IPS-18a (cell line): ENCODE data around the gene EPHA3.

ENCODE experiments used
- H3K27ac ChIP-seq: one replicate; pipeline ENCODE4 v1.5.1; 2013; ENCODE audit warnings: low read length
- H3K27me3 ChIP-seq: one replicate; pipeline ENCODE4 v1.6.1; 2013; ENCODE audit warnings: mild to moderate bottlenecking, low read length; ENCODE audit not compliant: control insufficient read depth, insufficient read depth
- H3K36me3 ChIP-seq: one replicate; pipeline ENCODE4 v1.6.1; 2013; ENCODE audit warnings: low read depth, low read length; ENCODE audit not compliant: control insufficient read depth
- H3K4me1 ChIP-seq: one replicate; pipeline ENCODE4 v1.6.1; 2013; ENCODE audit warnings: low read depth, low read length; ENCODE audit not compliant: control insufficient read depth
- H3K4me3 ChIP-seq: one replicate; pipeline ENCODE4 v1.5.1; 2013; ENCODE audit warnings: low read length
- H3K9ac ChIP-seq: one replicate; pipeline ENCODE4 v1.6.1; 2013; ENCODE audit warnings: mild to moderate bottlenecking, low read length, moderate library complexity
- H3K9me3 ChIP-seq: one replicate; pipeline ENCODE4 v1.6.1; 2013; ENCODE audit warnings: low read depth, low read length; ENCODE audit not compliant: control insufficient read depth

EPHA3 gene

DNA sequence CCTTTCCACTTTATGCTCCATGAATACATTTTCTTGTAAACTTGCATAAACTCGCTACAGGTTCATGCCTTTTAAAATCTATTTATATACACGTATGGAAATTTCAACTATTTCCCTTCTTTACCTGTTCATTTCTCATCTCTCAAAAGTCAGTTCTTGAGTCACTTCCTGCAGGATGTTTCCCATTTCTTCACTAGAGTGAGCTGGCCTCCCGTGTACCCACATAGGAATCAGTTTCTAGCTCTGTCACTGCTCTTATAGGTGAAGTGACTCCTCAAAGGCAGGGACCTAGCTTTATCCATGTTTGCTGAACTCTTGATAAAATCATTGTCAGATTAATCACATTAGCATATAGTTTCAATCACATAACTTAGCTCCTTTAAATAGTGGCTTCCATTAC lies 259.7 kb downstream of the EPHA3 start:
- Histone ChIP-seq H3K4me3 (no peak overlapping the region), H3K36me3 (no peaks in the 10 kb centered on the region), H3K9ac (no peak overlapping the region), H3K27me3 (no peaks in the 10 kb centered on the region), H3K9me3 (no peaks in the 10 kb centered on the region), H3K4me1 (no peaks in the 10 kb centered on the region), H3K27ac (no peak overlapping the region)

DNA sequence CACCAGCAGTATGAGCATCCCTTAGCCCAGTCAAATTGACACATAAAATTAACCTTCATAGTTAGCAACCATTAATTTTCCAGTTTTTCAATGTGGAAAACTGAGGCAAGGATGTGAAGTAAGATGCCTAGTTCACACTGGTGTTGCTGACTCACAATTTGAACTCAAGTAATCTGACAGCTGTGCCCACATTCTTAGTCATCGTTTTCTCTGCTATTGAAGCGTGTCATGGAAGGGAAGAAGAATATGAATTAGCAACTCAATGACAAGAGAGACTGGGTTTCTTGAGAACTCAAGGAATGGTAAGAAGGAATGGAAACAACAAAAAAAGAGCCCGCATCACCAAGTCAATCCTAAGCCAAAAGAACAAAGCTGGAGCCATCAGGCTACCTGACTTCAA lies 261.4 kb downstream of the EPHA3 start:
- Histone ChIP-seq H3K4me3 (no peak overlapping the region), H3K9ac (no peak overlapping the region), H3K27ac (no peak overlapping the region), H3K4me1 (peaks cover 7% of the 10 kb centered on the region), H3K27me3 (no peaks in the 10 kb centered on the region), H3K9me3 (no peaks in the 10 kb centered on the region), H3K36me3 (no peaks in the 10 kb centered on the region)

DNA sequence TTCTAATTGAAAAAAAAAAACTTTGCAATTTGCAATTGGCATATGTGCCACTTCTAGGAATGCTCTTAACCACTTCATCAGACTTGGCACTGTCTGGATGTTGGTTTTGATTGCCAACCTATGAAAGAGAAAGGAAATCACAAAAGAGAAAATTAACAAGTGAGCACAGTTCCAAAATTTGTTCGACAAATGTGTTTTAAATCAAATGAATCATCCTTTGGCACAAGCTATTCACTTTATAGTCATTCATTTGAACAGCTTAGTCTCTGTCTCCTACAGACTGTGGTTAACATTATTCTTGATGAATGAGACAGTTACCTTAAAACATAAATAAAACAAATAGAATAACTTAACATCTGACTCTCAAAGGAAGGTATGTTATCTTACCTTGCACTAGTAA lies 265.0 kb downstream of the EPHA3 start:
- Histone ChIP-seq H3K27me3 (no peaks in the 10 kb centered on the region), H3K27ac (no peak overlapping the region), H3K4me1 (peaks cover 15% of the 10 kb centered on the region), H3K4me3 (no peak overlapping the region), H3K9me3 (no peaks in the 10 kb centered on the region), H3K36me3 (no peaks in the 10 kb centered on the region), H3K9ac (no peak overlapping the region)

DNA sequence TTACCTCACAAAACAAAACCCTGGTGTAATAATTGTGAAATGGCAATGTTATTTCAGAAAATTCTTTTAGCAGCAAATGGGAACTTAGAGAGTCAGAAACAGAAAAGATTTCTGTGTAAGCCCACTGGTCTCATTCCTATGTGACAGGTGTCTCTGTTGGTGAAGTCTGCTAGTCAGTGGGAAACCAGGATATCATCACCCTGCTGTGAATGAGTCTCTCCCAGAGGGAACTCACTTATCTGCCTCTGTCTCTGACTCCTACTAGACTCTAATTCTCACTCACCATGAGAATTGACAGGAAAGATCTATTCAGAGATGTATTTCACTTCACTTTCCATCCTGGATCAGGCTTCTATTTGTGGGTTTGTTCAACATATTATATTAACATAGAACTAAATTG lies 266.0 kb downstream of the EPHA3 start:
- H3K4me3 ChIP-seq = no peak overlapping the region
- H3K36me3 ChIP-seq = no peaks in the 10 kb centered on the region
- no peak overlapping the region for H3K27ac ChIP-seq
- H3K4me1 ChIP-seq = peaks cover 24% of the 10 kb centered on the region
- no peak overlapping the region for H3K9ac ChIP-seq
- no peaks in the 10 kb centered on the region for H3K27me3 ChIP-seq
- no peaks in the 10 kb centered on the region for H3K9me3 ChIP-seq

DNA sequence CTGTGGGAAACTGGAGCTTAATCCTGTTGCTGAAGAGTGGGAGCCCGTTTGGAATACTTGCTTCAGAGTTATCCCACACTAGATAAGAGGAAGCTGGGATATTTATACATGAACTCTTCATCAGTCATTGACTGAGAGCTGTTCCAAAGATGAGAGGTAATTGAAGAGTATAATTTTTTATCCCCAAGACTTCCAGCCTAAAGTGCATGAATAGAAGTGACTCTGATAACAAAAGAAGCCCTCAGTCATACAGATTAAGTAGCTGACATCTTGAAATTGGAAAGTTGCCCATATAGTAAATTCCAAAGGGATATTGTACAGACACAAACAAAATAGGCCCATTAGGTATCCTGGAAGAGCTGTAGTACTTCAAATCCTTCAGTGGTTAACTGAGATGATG lies 268.0 kb downstream of the EPHA3 start:
- Histone ChIP-seq H3K27me3 (no peaks in the 10 kb centered on the region), H3K27ac (no peak overlapping the region), H3K9me3 (no peaks in the 10 kb centered on the region), H3K36me3 (no peaks in the 10 kb centered on the region), H3K4me1 (peaks cover 42% of the 10 kb centered on the region), H3K4me3 (no peak overlapping the region), H3K9ac (no peak overlapping the region)

DNA sequence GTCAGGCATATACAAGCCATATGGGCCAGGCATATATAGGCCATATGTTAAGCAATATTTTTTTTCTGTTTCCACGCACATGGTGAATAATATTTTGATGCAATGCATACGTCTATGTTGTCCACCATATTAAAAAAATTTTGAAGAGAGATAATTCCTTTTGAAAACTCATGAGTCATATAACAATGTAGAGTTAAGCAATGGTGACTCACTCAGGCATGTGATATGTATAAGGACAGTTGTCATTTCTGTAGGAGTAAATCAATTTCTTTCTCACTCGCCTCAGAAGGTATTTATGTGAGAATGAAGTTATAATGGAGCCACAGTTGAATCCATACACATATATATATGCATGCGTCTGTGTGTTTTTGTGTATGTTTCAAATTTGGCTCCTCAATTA lies 272.6 kb downstream of the EPHA3 start:
- Histone ChIP-seq H3K4me1 (peaks cover 35% of the 10 kb centered on the region), H3K36me3 (no peaks in the 10 kb centered on the region), H3K9me3 (no peaks in the 10 kb centered on the region), H3K27ac (no peak overlapping the region), H3K27me3 (no peaks in the 10 kb centered on the region), H3K9ac (no peak overlapping the region), H3K4me3 (no peak overlapping the region)

DNA sequence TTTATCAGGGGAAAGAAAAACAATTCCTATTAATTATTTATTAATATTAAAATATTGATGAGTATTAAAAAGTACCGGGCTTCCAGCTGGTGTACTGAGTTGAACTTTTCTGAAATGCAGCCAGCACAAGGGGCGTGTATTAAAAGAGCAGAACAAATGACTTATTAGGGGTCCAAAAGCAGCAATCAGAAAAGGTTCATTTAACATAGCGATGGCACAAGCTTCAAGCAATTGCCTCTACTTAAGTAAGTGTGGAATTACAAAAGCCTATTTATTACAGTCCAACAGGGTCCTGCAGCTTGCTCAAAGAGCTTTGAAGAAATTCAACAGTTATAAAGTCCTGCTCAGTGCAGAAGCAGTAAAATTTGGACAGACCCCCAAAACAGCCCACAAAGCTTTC lies 285.6 kb downstream of the EPHA3 start:
- H3K36me3 ChIP-seq = no peaks in the 10 kb centered on the region

DNA sequence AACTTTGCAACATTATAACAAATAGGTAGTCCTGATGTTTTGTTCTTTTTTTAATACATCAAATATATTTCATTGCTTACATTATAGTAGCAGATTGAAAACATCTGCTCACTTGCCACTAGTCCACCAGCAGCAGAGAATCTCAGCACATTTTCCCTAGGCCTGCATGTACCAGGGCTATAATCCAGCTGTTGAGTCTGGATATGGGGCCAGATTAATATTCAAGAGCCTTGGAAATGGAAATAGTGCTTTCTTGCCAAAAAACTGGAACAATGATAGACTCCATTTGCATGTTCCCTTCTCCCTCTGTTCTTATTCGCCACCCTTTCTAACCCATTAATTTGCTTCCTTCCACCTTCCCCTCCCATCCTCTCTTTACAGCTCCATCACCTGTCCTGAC lies 288.0 kb downstream of the EPHA3 start:
- Histone ChIP-seq H3K9ac (no peak overlapping the region), H3K4me1 (no peaks in the 10 kb centered on the region), H3K27me3 (no peaks in the 10 kb centered on the region), H3K4me3 (no peak overlapping the region), H3K27ac (no peak overlapping the region), H3K9me3 (no peaks in the 10 kb centered on the region), H3K36me3 (no peaks in the 10 kb centered on the region)

More for the DNA sequence above, 285.6 kb downstream of the EPHA3 start:
- H3K9ac ChIP-seq = no peak overlapping the region
- H3K27ac ChIP-seq = no peak overlapping the region
- H3K4me1 ChIP-seq = no peaks in the 10 kb centered on the region
- no peak overlapping the region for H3K4me3 ChIP-seq
- H3K9me3 ChIP-seq = no peaks in the 10 kb centered on the region
- no peaks in the 10 kb centered on the region for H3K27me3 ChIP-seq

DNA sequence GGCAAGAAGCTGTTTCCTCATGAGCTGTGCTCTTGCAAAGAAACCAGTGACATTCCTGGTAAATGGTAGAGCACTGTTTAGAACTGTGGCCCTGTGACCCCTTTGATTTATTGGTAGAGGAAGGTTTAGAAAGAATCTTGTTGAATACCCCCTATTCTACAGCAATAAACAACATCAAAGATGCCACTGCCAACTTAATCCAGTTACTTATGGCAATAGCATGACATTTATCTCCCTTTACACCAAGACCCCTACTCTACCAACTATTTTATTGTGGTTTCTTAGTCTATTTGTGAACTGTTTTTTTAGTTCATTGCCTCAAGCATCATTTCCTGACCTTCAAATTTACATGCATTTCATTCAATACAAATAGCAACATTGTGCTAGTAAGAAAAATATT lies 288.6 kb downstream of the EPHA3 start:
- no peaks in the 10 kb centered on the region for H3K36me3 ChIP-seq
- no peaks in the 10 kb centered on the region for H3K27me3 ChIP-seq
- H3K9me3 ChIP-seq = no peaks in the 10 kb centered on the region
- no peaks in the 10 kb centered on the region for H3K4me1 ChIP-seq
- H3K27ac ChIP-seq = no peak overlapping the region
- no peak overlapping the region for H3K9ac ChIP-seq
- H3K4me3 ChIP-seq = no peak overlapping the region

DNA sequence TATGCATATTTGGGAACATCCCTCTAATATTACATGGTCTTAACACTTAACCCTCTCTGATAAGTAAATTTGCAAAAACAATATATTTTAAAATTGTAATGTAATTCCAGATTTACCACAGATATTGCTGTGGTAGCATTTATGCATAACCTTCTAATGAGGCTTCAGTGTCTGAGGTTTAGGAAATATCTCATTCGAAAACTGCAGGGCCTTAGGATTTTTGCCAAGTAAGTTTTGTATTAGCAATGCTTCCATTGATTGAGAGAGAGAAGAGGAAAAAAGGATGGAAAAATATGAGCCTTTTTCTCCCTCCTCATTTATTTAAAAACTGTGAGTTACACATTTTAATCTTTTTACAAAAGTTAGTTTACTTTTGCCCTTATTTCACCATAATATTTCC lies 294.6 kb downstream of the EPHA3 start:
- Histone ChIP-seq H3K9me3 (no peaks in the 10 kb centered on the region), H3K27me3 (no peaks in the 10 kb centered on the region), H3K4me3 (no peak overlapping the region), H3K4me1 (peaks cover 6% of the 10 kb centered on the region), H3K9ac (no peak overlapping the region), H3K27ac (no peak overlapping the region), H3K36me3 (no peaks in the 10 kb centered on the region)

DNA sequence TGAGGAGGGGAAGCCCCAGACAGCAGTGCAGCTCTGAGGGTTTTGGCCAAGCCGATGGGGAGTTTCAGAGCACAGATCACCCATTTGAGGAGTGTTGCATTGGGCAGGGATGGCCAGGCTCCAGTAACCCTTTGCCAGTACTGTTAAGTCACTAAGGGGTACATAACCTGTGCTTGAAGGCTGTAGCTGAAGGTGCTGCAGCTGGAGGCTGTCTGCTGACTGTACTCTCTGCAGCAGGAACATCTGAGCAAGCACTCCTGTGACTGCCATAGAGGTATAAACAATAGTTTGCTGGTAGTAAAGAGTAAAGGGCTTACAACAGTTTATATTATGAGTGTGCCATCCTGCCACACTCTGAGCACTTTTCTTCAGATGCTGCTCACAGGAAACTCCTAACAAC lies 297.8 kb downstream of the EPHA3 start:
- Histone ChIP-seq H3K36me3 (no peaks in the 10 kb centered on the region), H3K9ac (no peak overlapping the region), H3K9me3 (no peaks in the 10 kb centered on the region), H3K27me3 (no peaks in the 10 kb centered on the region), H3K27ac (no peak overlapping the region), H3K4me3 (no peak overlapping the region), H3K4me1 (peaks cover 28% of the 10 kb centered on the region)

DNA sequence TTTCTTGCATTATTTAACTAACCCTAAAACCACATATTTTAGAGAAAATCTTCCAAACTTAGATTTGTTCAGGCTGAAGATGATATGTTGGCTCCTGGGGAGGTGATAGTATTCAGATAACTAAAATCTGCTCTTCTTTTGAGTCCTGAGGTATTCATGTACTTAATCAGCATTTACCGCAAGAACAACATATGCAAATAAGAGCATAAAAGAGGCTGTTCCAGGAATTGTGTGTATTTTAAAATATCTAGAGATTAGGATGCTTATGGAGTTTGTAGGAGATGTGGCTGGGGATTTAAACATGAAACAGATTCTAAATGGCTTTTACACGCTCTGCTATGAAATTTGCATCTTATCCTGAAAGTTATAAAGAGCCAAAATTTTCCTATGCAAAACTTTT lies 298.2 kb downstream of the EPHA3 start:
- Histone ChIP-seq H3K36me3 (no peaks in the 10 kb centered on the region), H3K9me3 (no peaks in the 10 kb centered on the region), H3K4me3 (no peak overlapping the region)

More for the DNA sequence above, 298.2 kb downstream of the EPHA3 start:
- no peaks in the 10 kb centered on the region for H3K27me3 ChIP-seq
- H3K9ac ChIP-seq = no peak overlapping the region
- peaks cover 28% of the 10 kb centered on the region for H3K4me1 ChIP-seq
- no peak overlapping the region for H3K27ac ChIP-seq
